Activated CD8-positive, alpha-beta memory T cell treated with anti-CD3 and anti-CD28 coated beads for 36 hours (primary cell): Measurements from ENCODE around the gene TRPC4. TPM values are rescaled to one million over a fixed set of nuclear protein-coding genes. Genes with fewer than 3 reads are reported as not detected.

ENCODE experiments used
- CTCF ChIA-PET: fragments of 350-600 bp; sonication (Branson Sonifier 250); formaldehyde crosslinking; loops from one replicate; lab custom pipeline; 2021; ENCODE audit warnings: antibody characterized with exemption; lab: Charles Lee
- POLR2A ChIA-PET: fragments of 350-600 bp; sonication (Branson Sonifier 250); formaldehyde crosslinking; loops from one replicate; lab custom pipeline; 2021; ENCODE audit warnings: antibody characterized with exemption; lab: Charles Lee
- total RNA-seq, 2 experiments: library from RNA; stranded (reverse); gene quantifications; one replicate each; pipeline ENCODE4 v1.2.3, GENCODE V29; 2021

Gene TRPC4
- total RNA-seq, 2 experiments from 2014 or later: not detected

GRCh38 chr13:37679043-37679442, 190.5 kb downstream of the TRPC4 start:
- POLR2A ChIA-PET: no interaction called here

GRCh38 chr13:37669845-37670244, 199.7 kb downstream of the TRPC4 start:
- POLR2A ChIA-PET: no interaction called here
- CTCF ChIA-PET: no interaction called here

More at GRCh38 chr13:37679043-37679442, 190.5 kb downstream of the TRPC4 start:
- CTCF ChIA-PET: no interaction called here

GRCh38 chr13:37667702-37668101, 201.9 kb downstream of the TRPC4 start:
- ChIA-PET CTCF (no interaction called here), POLR2A (no interaction called here)

- CTCF ChIA-PET: no interaction called here
Measured at GRCh38 chr13:37666036-37666435, 203.5 kb downstream of the TRPC4 start.

GRCh38 chr13:37665420-37665819, 204.2 kb downstream of the TRPC4 start:
- POLR2A ChIA-PET: no interaction called here

More at GRCh38 chr13:37666036-37666435, 203.5 kb downstream of the TRPC4 start:
- POLR2A ChIA-PET: no interaction called here

GRCh38 chr13:37663724-37664123, 205.8 kb downstream of the TRPC4 start:
- CTCF ChIA-PET: no interaction called here
- POLR2A ChIA-PET: no interaction called here

More at GRCh38 chr13:37665420-37665819, 204.2 kb downstream of the TRPC4 start:
- CTCF ChIA-PET: no interaction called here

GRCh38 chr13:37662624-37663023, 206.9 kb downstream of the TRPC4 start:
- CTCF ChIA-PET: no interaction called here
- POLR2A ChIA-PET: no interaction called here

- ChIA-PET POLR2A (no interaction called here), CTCF (no interaction called here)
Measured at GRCh38 chr13:37657956-37658355, 211.6 kb downstream of the TRPC4 start.

GRCh38 chr13:37657134-37657533, 212.4 kb downstream of the TRPC4 start:
- ChIA-PET CTCF (no interaction called here), POLR2A (no interaction called here)

- ChIA-PET POLR2A (no interaction called here), CTCF (no interaction called here)
Measured at GRCh38 chr13:37656247-37656940, 213.2 kb downstream of the TRPC4 start.

- CTCF ChIA-PET: no interaction called here
- POLR2A ChIA-PET: no interaction called here
Measured at GRCh38 chr13:37652596-37652995, 217.0 kb downstream of the TRPC4 start.

- ChIA-PET POLR2A (no interaction called here), CTCF (no interaction called here)
Measured at GRCh38 chr13:37651891-37652290, 217.7 kb downstream of the TRPC4 start.

- ChIA-PET POLR2A (no interaction called here), CTCF (no interaction called here)
Measured at GRCh38 chr13:37648609-37649008, 221.0 kb downstream of the TRPC4 start.

- ChIA-PET POLR2A (interaction anchor here (0.6 kb wide), 1 partner anchor 56 kb away, joined by 3 read pairs; no protein-coding TSS in a partner anchor), CTCF (no interaction called here)
Measured at GRCh38 chr13:37647031-37647650, 222.4 kb downstream of the TRPC4 start.

GRCh38 chr13:37646531-37646930, 223.0 kb downstream of the TRPC4 start:
- ChIA-PET POLR2A (no interaction called here), CTCF (no interaction called here)

- ChIA-PET POLR2A (no interaction called here), CTCF (no interaction called here)
Measured at GRCh38 chr13:37645181-37645740, 224.3 kb downstream of the TRPC4 start.

GRCh38 chr13:37641391-37641790, 228.2 kb downstream of the TRPC4 start:
- ChIA-PET CTCF (no interaction called here), POLR2A (no interaction called here)

- POLR2A ChIA-PET: no interaction called here
Measured at GRCh38 chr13:37640499-37640898, 229.1 kb downstream of the TRPC4 start.

GRCh38 chr13:37636701-37637100, 232.9 kb downstream of the TRPC4 start:
- CTCF ChIA-PET: no interaction called here
- POLR2A ChIA-PET: no interaction called here

More at GRCh38 chr13:37640499-37640898, 229.1 kb downstream of the TRPC4 start:
- CTCF ChIA-PET: no interaction called here

GRCh38 chr13:37632294-37632693, 237.3 kb downstream of the TRPC4 start:
- ChIA-PET POLR2A (no interaction called here), CTCF (no interaction called here)

GRCh38 chr13:37627428-37627827, 242.1 kb downstream of the TRPC4 start:
- POLR2A ChIA-PET: no interaction called here
- CTCF ChIA-PET: no interaction called here
